Heart left ventricle (tissue), 13 donors: ENCODE measurements around the gene USP34.

Source experiments
- CTCF ChIP-seq, 12 donors: fragments of 200-600 bp; sonication (generic) in 4 of 12; IDR thresholded peaks; one replicate each; pipeline versions ENCODE4 v1.5.0 to v1.8.0; 2018 to 2022; ENCODE audit warnings: antibody characterized with exemption in 12 of 12, mild to moderate bottlenecking in 5 of 12
- POLR2A ChIP-seq, 2 donors: fragments of 450-650 bp; IDR thresholded peaks; one replicate each; pipeline ENCODE4 v1.6.1; 2017; ENCODE audit warnings: antibody characterized with exemption in 2 of 2, mild to moderate bottlenecking in 2 of 2, moderate library complexity in 2 of 2
- donor health status: ischemic (EF 13 %, LVEDD 7.1; RV severe dilation, severe dysfunction).
- donor health status: DM: no; HTN: yes; CAD: no.
- donor health status: DM: no; HTN: no; CAD: no.
- donor health status: ischemic (EF 25% LVEDD 6.9; RV normal size, moderate dysfunction).
- donor health status: ischemic (EF 25% LVEDD 5.7; RV mildly dilated, moderate dysfunction).
- donor health status: ischemic (EF 35%, LVEDD 5.7; RV mildly dilated, moderate dysfunction).
- donor health status: nonischemic (EF 11% LVEDD 7.7; RV severe dilation, severe dysfunction).
- donor health status: DM: yes; HTN: yes; CAD: no.
- donor health status: PGD.
- donor health status: ischemic (EF 29% LVEDD 5.4; RV normal size, mild dysfunction).
- donor health status: nonischemic (EF 23%, LVEDD 6.1; RV moderate dilation, normal function).

GRCh38 chr2:61238219-61239012 is 232.5 kb downstream of the USP34 start:
- TF ChIP-seq CTCF (IDR thresholded peaks at IDR 0.05) (no peak), POLR2A (IDR thresholded peaks at IDR 0.05) (no peak)
